Dedifferentiated amniotic fluid mesenchymal stem cell (primary cell): Measurements from ENCODE around the gene ZNF598.

ENCODE experiments used
- DNase-seq: peaks from one replicate; pipeline ENCODE4 v3.0.0-alpha.2; 2016; ENCODE audit errors: extremely low spot score

Gene ZNF598

GRCh38 chr16:2009791-2010510 is at the start of gene ZNF598:
TSS of gene ZNF598 (minus strand) at chr16:2009821.
- peak; percentile 78 for DNase-seq

GRCh38 chr16:2058872-2059271 is 49.3 kb upstream of the ZNF598 start:
- DNase-seq = no peak

GRCh38 chr16:2058420-2058819 is 48.8 kb upstream of the ZNF598 start:
- no peak for DNase-seq

GRCh38 chr16:2057438-2057837 is 47.8 kb upstream of the ZNF598 start:
- DNase-seq = no peak

GRCh38 chr16:2056681-2057407 is 47.2 kb upstream of the ZNF598 start:
- no peak for DNase-seq

GRCh38 chr16:2056077-2056476 is 46.5 kb upstream of the ZNF598 start:
- no peak for DNase-seq

- DNase-seq = no peak
Measured at GRCh38 chr16:2054543-2055245, 45.1 kb upstream of the ZNF598 start.

GRCh38 chr16:2053897-2054296 is 44.3 kb upstream of the ZNF598 start:
- DNase-seq = no peak

- no peak for DNase-seq
Measured at GRCh38 chr16:2053211-2053610, 43.6 kb upstream of the ZNF598 start.

GRCh38 chr16:2048116-2048543 is 38.5 kb upstream of the ZNF598 start:
- DNase-seq = no peak

- DNase-seq = peak; percentile 94
Measured at GRCh38 chr16:2047330-2048115, 37.9 kb upstream of the ZNF598 start, which contains the start of the genes NTHL1 and TSC2. TSS of gene NTHL1 (minus strand) at chr16:2047834. CDS start at chr16:2047823, 11 bp downstream. TSS of gene TSC2 (plus strand) at chr16:2047985. CDS start at chr16:2048616, 631 bp downstream.

- no peak for DNase-seq
Measured at GRCh38 chr16:2046893-2047329, 37.3 kb upstream of the ZNF598 start.

GRCh38 chr16:2045965-2046892 is 36.6 kb upstream of the ZNF598 start:
- DNase-seq = no peak

GRCh38 chr16:2044541-2044940 is 34.9 kb upstream of the ZNF598 start:
- no peak for DNase-seq

GRCh38 chr16:2043667-2044451 is 34.2 kb upstream of the ZNF598 start:
- DNase-seq = no peak

GRCh38 chr16:2042986-2043666 is 33.5 kb upstream of the ZNF598 start:
- DNase-seq = no peak

- DNase-seq = no peak
Measured at GRCh38 chr16:2042171-2042985, 32.8 kb upstream of the ZNF598 start.
